ENCODE measurements around the gene DCAKD. TPM values are rescaled to one million over a fixed set of nuclear protein-coding genes. Genes with fewer than 3 reads are reported as not detected.

The DCAKD gene
- total RNA-seq, 1 experiment from 2014 or later: 48.3 TPM

GRCh38 chr17:45036691-45037090, 14.7 kb downstream of the DCAKD start:
- Histone ChIP-seq H3K27ac (ENCODE audit: insufficient read length, low read depth, low read length) (no peak overlapping the region), H3K14ac (ENCODE audit: insufficient read depth, low read length) (no peak overlapping the region), H3K56ac (ENCODE audit: insufficient read length, low read depth, low read length) (no peak overlapping the region), H3K9me3 (ENCODE audit: control insufficient read depth, low read depth, low read length) (no peaks in the 10 kb centered on the region), H2AFZ (ENCODE audit: low read length) (no peak overlapping the region), H2AK5ac (ENCODE audit: insufficient read length, low read length) (no peak overlapping the region), H2BK120ac (ENCODE audit: low read depth, low read length, poor library complexity, severe bottlenecking) (no peak overlapping the region), H4K20me1 (ENCODE audit: control insufficient read depth, insufficient read depth, insufficient read length) (no peaks in the 10 kb centered on the region), H3K4ac (ENCODE audit: low read depth, low read length) (no peak overlapping the region), H4K5ac (ENCODE audit: insufficient read length, low read depth, low read length) (no peak overlapping the region), H3K18ac (ENCODE audit: insufficient read length, low read depth, low read length) (no peak overlapping the region), H3K4me2 (ENCODE audit: insufficient read depth, insufficient read length, low read length) (no peak overlapping the region), H3K27me3 (ENCODE audit: insufficient read depth, low read length) (no peaks in the 10 kb centered on the region), H3K9ac (ENCODE audit: extremely low read depth, insufficient read length, low read length) (no peak overlapping the region), H3K23ac (ENCODE audit: insufficient read length, low read depth, low read length) (no peak overlapping the region), H3K79me1 (ENCODE audit: insufficient read depth, low read depth, low read length, poor library complexity, severe bottlenecking) (peaks cover 5% of the 10 kb centered on the region), H3K4me1 (ENCODE audit: insufficient read depth, low read length) (peaks cover 5% of the 10 kb centered on the region; the same call in 1 of the 2 replicates), H3K79me2 (ENCODE audit: insufficient read depth, low read length) (no peaks in the 10 kb centered on the region; the same call in 1 of the 2 replicates), H2BK15ac (ENCODE audit: low read depth, low read length) (no peak overlapping the region), H2BK5ac (ENCODE audit: insufficient read length, low read length) (no peak overlapping the region), H4K8ac (replicated peaks; ENCODE audit: insufficient read length, low read depth, low read length) (no peak overlapping the region), H2BK20ac (ENCODE audit: low read depth, low read length, poor library complexity, severe bottlenecking) (no peak overlapping the region), H4K91ac (ENCODE audit: insufficient read length, low read depth, low read length) (no peak overlapping the region), H3T11ph (ENCODE audit: low read length) (no peak overlapping the region), H3K23me2 (ENCODE audit: insufficient read length, low read depth, low read length, poor library complexity, severe bottlenecking) (peaks cover 2% of the 10 kb centered on the region), H2BK12ac (ENCODE audit: insufficient read length, low read depth, low read length) (no peak overlapping the region)
- Mint-ChIP-seq H3K9me3 (no peaks in the 10 kb centered on the region), H3K27ac (no peak overlapping the region; a peak in 1 of 7 replicates), H3K4me1 (peaks cover 13 to 22% of the 10 kb centered on the region in 2 experiments), H3K36me3 (ENCODE audit: insufficient read depth in 1 of 3, low read depth in 3 of 3) (peaks cover 15 to 32% (median 29%) of the 10 kb centered on the region in 3 experiments), H3K4me3 (no peak overlapping the region), H3K27me3 (ENCODE audit: low read depth) (no peaks in the 10 kb centered on the region)
- WGBS (ENCODE audit: extremely low coverage, insufficient read length, low lambda C conversion rate): no CpG with 5 or more reads among the region's 3 CpGs
- TF ChIP-seq CTCF (conservative IDR thresholded peaks at IDR 0.05): no peak
- no peak for DNase-seq

Measured in H9 (cell line).